HG03025 (cell line): Measurements from ENCODE around the gene S100G.
"Not testable (repeated sequence)": the region's sequence is repeated elsewhere in the genome, so short reads cannot be mapped to it uniquely, and the experiment has no call there.

ENCODE experiments used
- ATAC-seq: cut with Tn5 transposase; IDR thresholded peaks from one replicate; pipeline ENCODE4 v1.9.1; 2021; ENCODE audit warnings: mild to moderate bottlenecking, moderate library complexity; ENCODE audit not compliant: unreplicated experiment, low FRiP score

S100G gene, protein sequence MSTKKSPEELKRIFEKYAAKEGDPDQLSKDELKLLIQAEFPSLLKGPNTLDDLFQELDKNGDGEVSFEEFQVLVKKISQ

DNA sequence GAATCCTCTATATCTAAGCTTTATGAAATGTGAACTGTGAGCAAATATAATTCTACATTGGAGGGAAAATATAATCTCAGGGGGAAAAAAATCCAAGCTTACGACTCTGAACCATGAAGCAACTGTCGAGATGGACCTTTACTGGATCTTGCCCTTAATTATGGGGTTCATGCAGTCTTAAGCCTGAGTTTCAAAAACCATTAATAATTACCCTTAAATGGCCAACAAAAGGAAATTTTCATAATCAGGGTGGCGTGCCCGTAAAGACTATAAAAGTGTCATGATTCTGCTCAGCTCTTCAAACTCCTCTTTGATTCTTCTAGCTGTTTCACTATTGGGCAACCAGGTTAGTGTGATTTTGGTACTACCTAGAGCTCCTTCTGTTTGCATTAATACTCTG lies at the start of gene S100G:
TSS of gene S100G (plus strand) at position 301 of the 400 bp plus-strand sequence. CDS start 849 bp downstream, outside the sequence.
- no peak for ATAC-seq

DNA sequence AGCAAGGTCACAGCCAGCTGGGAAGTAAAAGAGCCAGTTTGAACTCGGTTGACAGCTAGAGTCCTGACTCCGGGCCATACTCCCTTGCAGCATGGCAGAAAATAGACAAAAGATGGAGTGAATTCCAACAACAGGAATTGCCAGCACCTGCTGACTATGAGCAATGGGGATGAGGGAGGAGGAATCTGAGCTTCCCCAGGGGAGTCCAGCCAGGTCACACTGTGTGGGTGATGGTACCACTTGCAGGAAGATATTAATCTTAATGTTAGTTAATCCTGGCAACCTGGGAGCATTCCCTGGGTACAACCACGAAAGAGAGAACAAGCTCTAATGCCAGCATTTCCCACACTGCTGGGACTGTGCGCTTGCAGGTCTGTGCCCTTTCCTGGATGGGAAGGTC lies 48.1 kb upstream of the S100G start:
- no peak for ATAC-seq

DNA sequence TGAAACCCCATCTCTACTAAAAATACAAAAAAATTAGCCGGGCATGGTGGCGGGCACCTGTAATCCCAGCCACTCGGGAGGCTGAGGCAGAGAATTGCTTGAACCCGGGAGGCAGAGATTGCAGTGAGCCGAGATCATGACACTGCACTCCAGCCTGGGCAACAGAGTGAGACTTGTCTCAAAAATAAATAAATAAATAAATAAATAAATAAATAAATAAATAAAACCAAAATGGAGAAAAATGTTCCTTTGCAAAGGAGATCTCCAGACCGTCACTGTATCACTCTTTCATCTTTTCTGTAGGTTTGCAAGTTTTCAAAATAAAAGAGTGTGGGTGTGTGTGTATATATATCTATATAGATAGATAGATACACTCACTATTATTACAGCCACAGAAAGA lies 46.7 kb upstream of the S100G start:
- ATAC-seq: not testable (repeated sequence)

DNA sequence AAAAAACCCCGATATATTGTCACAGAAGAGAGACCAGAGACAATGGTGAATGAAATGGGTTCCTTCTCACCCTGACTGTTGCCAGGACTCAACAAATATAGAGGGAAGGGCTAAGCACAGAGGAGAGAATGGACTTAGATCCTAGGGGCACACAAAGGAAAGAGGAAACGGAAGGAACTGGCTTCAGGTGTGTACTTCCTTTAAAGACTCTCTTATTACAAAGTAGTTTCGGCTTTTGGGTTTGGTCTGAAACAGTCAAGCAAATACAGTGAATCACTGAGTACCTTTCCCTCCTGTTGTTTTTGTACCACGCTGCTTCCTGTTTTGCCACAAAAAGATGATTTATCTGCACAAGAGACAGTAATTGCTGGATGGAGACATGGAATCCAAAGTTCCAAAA lies 46.1 kb upstream of the S100G start:
- no peak for ATAC-seq

DNA sequence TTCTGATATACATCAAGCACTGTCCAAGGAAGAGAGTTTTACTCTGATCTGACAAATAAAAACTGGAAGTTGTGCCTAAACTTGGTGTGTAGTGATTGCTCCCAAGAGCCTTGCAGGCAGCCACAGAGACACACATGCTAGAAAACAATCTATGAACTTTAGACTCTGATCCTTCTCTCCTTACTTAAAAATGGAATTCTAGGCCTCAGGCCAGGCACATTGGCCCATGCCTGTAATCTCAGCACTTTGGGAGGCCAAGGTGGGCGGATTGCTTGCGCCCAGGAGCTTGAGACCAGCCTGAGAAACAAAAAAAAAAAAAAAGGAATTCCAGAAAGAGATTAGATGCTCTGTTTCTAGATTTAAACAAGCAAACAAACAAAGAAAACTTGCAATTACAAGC lies 45.6 kb upstream of the S100G start:
- ATAC-seq: no peak

DNA sequence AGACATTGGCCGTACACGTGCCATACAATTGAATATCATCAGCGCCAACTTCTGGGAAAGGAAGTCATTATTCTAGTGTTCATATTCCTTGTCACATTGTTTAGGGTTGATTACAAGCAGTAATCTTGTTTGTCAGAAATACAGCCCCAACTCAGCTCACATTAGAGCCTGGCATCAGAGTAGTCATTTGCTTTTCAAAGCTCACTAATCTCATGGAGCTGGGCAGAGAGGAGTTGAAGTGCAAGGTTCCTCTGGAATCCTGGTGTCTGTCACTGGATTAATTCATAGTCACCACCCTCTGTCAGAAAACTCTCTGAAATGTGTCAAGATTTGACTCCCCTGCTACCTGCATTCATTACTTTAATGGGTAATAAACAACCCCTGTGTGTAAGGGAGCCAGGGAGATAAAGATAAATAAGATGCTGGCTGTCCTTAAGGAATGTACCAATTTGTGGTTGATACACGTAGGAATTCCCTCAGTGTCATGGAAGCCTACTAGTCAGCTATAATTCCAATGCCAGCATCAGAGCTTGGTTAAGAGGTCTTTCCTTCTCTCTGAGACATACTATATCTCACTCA lies 43.7 kb upstream of the S100G start:
- ATAC-seq: no peak

DNA sequence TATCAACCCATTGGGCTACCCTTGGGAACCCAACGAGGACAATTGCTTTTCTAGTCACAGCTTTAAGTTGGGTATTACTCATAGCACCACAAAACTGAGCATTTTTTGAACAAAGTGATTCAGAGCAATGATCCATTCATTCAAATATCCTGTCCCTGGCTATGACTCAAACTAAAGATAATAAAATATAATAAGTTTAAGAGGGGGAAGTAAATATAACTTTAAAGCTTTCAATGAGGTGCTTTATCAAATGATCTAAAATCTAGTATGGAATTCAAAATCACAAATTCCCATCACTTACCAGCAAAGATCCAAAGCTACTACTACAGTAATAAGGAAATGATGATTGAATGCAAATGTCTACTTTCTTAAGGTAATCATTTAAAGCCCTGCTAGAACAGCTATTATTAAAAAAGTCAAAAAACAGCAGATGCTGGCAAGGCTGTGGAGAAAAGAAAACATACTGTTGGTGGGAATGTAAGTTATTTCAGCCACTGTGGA lies 39.8 kb upstream of the S100G start:
- ATAC-seq: no peak

DNA sequence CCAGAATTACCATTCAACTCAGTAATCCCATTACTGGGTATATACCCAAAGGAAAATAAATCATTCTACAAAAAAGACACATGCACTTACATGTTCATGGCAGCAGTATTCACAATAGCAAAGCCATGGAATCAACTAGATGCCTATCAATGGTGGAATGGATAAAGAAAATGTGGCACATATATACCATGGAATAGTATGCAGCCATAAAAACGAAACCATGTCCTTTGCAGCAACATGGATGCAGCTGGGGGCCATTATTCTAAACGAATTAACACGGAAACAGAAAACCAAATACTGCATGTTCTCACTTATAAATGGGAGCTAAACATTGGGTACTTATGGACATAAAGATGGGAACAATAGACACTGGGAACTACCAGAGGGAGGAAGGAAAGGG lies 39.3 kb upstream of the S100G start:
- not testable (repeated sequence) for ATAC-seq

DNA sequence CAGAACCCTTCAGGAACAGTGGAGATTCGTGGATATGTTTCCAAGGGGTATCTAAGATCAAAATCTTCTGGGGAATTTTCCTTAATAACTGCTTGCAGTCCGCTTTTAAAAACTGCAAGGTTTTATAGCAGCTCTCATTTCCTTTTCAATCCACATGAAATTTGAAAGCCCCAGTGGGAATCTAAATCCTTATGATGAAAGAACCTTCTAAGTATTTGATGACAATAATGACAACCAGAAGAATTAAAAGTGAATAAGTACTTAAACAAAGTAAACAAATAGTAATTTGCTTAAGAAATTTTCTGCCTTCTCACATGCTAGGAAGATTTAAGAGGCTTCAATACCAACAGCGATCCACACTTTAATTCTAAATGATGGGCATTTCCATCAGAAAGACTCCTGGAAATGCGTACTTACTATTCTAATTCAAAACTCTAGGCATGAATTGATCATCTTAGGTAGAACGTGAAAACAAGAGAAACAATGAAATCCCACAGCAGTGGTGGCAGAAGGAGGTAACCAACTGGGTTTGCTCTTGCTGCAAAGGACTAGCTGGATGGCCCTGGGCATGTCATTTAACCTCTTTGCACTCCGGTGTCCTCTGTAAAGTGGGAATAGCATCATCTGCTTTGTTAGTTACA lies 37.6 kb upstream of the S100G start:
- no peak for ATAC-seq

DNA sequence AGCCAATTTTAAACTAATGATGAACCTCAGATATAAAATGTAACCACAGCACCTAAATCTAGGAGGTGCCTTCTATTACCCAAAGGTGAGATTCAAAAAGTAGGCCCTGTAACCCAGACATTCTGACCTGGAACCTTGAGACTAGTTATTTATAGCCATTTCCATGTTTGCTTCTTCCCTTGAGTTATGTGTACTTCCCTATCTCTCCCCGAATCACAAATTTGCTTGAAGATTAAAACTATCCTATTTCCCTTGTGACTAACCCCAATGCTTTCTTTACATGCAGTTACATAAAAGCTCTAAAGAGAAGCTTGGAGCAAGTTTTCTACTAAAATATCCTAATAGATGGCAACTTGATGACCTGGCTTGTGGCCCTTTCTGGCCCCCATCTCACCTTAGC lies 32.6 kb upstream of the S100G start:
- ATAC-seq: no peak

DNA sequence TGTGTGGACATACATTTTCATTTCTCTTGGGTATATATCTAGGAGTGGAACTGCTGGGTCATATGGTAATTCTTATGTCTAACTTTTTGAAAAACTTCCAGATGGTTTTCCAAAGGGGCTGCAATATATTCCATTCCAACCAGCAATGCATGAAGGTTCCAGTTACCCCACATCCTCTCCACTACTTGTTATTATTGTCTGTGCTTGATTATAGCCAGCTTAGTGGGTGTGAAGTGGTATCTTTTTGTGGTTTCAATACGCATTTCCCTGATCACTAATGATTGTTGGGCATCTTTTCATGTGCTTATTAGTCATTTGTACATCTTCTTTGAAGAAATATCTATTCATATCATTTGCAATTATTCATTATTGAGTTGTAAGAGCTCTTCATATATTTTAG lies 31.5 kb upstream of the S100G start:
- no peak for ATAC-seq

DNA sequence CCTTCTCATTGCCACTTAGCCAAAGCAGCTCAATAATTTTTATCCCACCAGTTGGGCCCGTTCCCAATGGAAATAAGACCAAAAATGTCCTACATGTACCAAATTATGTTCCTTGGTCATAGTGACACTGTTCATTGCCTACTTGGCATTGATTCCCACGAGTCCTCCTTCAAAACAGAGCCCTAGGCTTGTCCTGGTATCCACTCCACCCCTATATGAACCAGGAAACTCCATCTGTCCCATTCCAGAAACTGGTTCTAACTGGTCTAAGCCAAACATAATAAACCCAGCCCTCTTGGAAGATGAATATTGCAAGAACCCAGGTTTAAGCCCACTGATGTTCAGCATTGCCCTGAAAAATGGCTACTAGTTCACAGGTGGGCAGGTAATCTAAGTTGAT lies 30.9 kb upstream of the S100G start:
- ATAC-seq: no peak

DNA sequence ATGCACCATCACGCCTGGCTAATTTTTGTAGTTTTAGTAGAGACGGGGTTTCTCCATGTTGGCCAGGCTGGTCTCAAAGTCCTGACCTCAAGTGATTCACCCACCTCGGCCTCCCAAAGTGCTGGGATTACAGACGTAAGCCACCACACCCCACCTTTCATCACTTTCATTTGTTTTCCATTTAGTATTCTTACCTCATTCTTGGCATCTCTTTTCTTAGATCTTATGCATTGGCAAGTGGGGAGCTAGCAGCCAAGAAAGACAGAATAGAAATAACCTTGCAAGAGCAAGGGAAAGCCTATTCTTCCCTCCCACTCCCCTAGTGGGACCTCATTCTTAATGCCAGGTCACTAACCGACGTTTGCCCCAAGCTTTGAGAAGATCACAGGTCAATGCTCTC lies 21.4 kb upstream of the S100G start:
- not testable (repeated sequence) for ATAC-seq

DNA sequence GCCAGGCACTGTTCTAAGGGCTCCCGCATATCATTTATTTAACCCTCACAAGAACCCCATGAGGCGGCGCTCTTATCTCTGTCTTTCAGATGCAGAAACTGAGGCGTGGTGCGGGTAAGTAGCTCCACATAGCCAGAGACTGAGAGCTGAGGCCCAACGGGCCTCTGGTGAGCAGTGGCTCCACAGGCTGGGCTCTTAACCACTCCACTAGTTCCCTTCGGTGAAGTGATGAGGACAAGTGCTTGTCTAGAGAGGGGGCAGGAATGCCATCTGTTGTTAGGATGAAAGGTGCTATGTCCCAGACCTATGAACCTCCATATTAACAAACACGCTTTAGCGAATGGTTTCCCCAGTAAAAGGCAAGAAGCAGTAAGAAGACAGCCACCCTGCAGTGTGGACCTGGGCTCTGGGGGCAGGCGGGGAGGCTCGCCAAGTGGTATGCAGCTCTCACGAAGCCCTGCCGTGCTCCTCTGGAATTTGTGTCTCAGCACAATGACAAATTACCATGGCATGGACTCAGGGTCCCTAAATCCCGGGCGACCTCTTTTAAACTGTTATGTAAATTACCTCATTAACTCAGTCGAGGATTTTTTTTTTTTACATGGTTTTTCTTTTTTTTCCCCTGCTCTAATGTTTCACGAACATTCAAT lies 20.9 kb upstream of the S100G start:
- ATAC-seq: no peak

DNA sequence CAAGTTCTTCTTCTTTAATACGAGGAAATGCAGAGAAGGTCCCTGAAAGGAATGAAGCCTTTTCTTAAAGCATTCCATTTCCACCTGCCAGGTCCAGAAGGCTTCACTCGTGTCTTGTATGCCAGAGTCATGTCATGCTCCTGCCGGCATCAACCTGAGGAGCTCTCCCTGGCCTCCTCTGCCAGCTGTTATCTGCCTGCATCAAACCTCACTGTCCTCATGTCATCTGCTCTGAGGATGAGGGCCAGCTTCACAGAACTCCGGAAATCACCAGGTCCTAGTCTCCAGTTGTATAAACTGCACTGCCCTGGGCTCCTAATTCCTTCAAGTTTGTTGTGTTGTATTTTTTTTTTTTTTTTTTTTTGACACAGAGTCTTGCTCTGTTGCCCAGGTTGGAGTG lies 20.0 kb upstream of the S100G start:
- no peak for ATAC-seq

DNA sequence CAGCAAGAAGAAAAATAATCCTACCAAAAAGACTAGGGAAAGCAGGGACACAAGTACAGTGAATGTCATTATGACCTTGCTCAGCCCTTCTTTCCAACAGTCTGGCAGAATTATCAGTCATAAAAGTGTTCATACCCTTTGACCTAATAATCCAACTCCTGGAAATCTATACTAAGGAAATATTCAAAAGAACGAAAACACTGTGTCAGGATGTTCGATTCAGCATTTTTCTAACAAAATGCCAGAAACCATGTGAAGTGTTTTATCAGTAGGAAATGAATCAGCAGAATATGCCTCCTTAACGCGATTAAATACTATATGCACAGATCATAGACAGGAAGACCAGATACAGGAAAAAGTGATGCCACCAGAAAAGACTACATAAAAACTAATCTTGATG lies 16.2 kb upstream of the S100G start:
- no peak for ATAC-seq

DNA sequence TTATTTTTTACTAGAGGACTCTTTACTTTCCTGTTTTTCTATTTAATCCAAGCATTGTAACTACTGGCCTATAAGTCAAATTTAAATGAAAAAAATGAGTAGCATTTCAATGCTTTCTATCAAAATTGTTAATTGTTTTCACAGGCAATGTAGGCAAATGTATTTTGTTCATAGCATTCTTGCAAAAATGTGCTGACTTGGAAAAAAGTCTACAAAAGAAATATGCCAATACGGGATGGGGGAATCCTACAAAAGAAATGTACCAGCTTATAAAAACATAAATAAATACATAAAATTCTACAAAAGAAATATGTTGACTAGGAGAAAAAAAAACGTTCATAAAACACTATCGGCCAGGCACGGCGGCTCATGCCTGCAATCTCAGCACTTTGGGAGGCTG lies 14.9 kb upstream of the S100G start:
- no peak for ATAC-seq

DNA sequence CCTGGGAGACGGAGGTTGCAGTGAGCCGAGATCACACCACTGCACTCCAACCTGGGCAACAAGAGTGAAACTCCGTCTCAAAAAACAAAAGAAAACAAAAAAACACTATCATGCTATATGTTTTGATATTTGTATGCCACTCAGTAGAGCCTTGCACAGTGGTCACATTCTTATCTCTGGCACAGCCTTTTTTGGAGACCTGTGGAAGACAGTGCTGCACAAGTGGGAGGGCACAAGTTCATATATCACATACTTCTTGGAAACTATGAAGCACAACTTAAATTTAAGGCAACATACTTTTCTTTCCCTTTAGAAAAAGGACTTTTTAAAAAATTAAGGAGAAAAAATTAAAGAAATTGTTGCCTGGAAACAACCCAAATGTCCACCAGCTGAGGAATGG lies 14.4 kb upstream of the S100G start:
- ATAC-seq: no peak

DNA sequence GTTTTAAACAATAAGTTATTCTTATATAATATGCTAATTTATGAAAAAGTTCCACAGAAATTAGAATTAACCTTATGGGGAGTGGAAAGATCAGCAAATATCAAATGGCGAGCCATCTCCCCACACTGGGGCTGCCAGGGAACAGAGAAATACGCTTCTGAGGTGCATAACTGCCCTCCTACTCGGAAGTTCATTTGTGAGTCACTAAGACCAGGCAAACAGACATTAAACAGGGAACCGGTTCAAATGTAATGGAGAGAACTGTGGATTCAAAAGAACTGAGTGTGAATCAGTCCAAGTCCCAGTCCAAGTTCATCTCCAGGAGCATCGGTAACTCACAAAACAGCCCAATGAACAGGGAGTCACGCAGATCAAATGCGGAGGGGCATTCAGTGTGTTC lies 11.4 kb upstream of the S100G start:
- ATAC-seq: no peak

DNA sequence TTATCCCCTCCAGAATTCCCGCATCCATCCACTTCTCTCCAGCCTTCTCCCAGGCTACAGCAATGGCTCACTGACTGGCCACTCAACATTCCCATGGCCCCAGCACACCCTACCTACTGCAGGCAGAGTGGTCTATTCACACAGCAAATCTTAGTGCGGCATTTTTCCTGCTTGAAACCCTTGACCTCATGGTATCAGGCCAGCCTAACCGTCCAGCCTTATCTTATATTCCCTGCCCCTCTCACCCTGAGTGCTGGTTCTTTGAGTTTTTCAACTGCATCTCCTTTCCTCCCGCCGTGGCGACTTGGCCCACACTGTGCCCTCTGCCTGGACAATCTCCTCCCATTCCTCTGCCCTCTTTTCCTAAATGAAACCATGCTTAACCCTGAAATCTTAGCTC lies 10.0 kb upstream of the S100G start:
- no peak for ATAC-seq

DNA sequence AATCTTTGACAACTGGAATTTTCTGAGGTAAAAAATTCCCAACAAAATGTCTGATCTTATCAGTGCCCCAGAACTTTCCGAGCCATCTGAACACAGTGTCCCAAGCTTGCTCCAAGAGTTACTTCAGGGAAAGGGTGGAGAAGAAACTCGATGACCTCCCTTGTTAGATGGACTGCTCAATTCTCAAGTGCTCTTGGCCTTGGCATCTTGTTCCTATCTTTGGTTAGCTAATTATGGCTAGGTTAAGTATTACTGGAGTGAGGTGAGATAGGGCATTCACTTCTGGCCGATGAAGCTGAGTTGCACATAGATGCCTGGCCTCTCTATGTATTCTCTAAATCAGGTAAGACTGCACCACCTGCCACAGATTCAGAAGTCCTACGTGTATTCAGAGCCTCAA lies 9.1 kb upstream of the S100G start:
- no peak for ATAC-seq

DNA sequence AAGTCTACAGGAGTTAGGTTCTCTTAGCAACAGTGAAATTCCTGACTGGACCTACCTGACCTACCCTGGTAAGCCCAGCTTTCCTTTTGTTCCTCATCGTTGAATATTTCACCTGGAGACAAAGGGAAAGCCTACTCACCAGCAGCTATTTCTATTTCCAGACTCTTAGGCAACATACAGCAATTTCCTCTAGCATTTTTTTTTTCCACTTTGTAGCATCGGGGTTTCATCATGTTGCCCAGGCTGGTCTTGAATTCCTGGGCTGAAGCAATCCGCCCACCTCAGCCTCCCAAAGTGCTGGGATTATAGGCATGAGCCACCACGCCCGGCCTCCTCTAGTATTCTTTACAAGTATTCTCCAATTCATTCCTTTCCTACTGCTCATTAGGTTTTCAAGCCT lies 6.8 kb upstream of the S100G start:
- no peak for ATAC-seq
